ENCODE results near the gene HECTD2. TPM values are rescaled to one million over a fixed set of nuclear protein-coding genes. Genes with fewer than 3 reads are reported as not detected.
"Not testable (repeated sequence)": the region's sequence is repeated elsewhere in the genome, so short reads cannot be mapped to it uniquely, and the experiment has no call there.

Gene HECTD2
- polyA plus RNA-seq, 3 donors = 0.12 TPM; not detected in 2

DNA sequence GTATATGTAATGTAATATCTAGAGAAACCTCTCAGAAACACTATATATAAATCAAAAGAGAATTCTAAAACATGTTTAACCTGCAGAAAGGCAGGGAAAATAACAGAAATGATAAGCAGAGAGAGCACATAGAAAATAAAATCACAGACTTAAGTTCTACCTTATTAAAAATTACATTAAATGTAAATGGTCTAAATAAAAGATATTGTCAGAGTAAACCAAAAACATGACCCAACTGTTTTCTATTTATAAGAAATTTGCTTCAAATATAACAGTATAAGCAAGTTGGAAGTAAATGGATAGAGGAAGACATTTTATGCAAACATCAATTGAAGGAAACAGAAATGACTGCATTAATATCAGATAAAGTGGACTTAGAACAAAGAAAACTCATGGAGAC lies 43.4 kb downstream of the HECTD2 start:
- Histone ChIP-seq H3K79me2 (ENCODE audit: insufficient read depth, low read length) (no peaks in the 10 kb centered on the region), H2AFZ (ENCODE audit: insufficient read depth, low read depth, low read length, poor library complexity, severe bottlenecking) (no peak overlapping the region), H3K27me3 (ENCODE audit: control insufficient read depth in 2 of 2, insufficient read depth in 2 of 2, low read length in 2 of 2) (no peaks in the 10 kb centered on the region), H3K4me1 (ENCODE audit: control insufficient read depth in 1 of 2, insufficient read depth in 2 of 2, low read length in 2 of 2) (no peaks in the 10 kb centered on the region), H3K4me3 (replicated peaks in 1 of 3; ENCODE audit: low read depth in 2 of 3, low read length in 3 of 3) (no peak overlapping the region), H3K9ac (ENCODE audit: insufficient read depth, low read length, poor library complexity, severe bottlenecking) (no peak overlapping the region), H3K4me2 (replicated peaks; ENCODE audit: extremely low read depth, low read length, poor library complexity, severe bottlenecking) (no peak overlapping the region), H4K20me1 (ENCODE audit: insufficient read depth, low read length) (no peaks in the 10 kb centered on the region), H3K27ac (ENCODE audit: low read depth in 1 of 2, low read length in 2 of 2) (no peak overlapping the region), H3K36me3 (replicated peaks in 1 of 2; ENCODE audit: control insufficient read depth in 1 of 2, insufficient read depth in 2 of 2, low read length in 2 of 2) (no peaks in the 10 kb centered on the region), H3K9me3 (replicated peaks in 1 of 2; ENCODE audit: control insufficient read depth in 1 of 2, insufficient read depth in 1 of 2, low read length in 2 of 2) (peaks cover 0 to 6% of the 10 kb centered on the region in 2 donors)
- H3K27ac Mint-ChIP-seq = no peak overlapping the region
- H3K27me3 Mint-ChIP-seq (ENCODE audit: low read depth in 3 of 3) = peaks cover 0 to 2% (median 0%) of the 10 kb centered on the region in 3 donors
- TF ChIP-seq, protein P1, sequence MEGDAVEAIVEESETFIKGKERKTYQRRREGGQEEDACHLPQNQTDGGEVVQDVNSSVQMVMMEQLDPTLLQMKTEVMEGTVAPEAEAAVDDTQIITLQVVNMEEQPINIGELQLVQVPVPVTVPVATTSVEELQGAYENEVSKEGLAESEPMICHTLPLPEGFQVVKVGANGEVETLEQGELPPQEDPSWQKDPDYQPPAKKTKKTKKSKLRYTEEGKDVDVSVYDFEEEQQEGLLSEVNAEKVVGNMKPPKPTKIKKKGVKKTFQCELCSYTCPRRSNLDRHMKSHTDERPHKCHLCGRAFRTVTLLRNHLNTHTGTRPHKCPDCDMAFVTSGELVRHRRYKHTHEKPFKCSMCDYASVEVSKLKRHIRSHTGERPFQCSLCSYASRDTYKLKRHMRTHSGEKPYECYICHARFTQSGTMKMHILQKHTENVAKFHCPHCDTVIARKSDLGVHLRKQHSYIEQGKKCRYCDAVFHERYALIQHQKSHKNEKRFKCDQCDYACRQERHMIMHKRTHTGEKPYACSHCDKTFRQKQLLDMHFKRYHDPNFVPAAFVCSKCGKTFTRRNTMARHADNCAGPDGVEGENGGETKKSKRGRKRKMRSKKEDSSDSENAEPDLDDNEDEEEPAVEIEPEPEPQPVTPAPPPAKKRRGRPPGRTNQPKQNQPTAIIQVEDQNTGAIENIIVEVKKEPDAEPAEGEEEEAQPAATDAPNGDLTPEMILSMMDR (IDR thresholded peaks at IDR 0.05) = no peak
- intact Hi-C loops (cut with micrococcal nuclease) = no loop called here
- H3K9me3 Mint-ChIP-seq = peaks cover 2 to 40% (median 27%) of the 10 kb centered on the region in 7 donors
- no peaks in the 10 kb centered on the region for H3K4me1 Mint-ChIP-seq
- DNase-seq = no peak
- no peak overlapping the region for H3K4me3 Mint-ChIP-seq
- H3K36me3 Mint-ChIP-seq = no peaks in the 10 kb centered on the region

DNA sequence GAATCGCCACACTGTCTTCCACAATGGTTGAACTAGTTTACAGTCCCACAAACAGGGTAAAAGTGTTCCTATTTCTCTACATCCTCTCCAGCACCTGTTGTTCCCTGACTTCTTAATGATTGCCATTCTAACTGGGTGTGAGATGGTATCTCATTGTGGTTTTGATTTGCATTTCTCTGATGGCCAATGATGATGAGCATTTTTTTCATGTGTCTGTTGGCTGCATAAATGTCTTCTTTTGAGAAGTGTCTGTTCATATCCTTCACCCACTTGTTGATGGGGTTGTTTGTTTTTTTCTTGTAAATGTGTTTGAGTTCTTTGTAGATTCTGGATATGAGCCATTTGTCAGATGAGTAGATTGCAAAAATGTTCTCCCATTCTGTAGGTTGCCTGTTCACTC lies 45.0 kb downstream of the HECTD2 start:
- no CpG with 5 or more reads among the region's 1 CpG for WGBS (ENCODE audit: insufficient coverage)
- H3K36me3 Mint-ChIP-seq; H3K4me2 ChIP-seq (replicated peaks; ENCODE audit: extremely low read depth, low read length, poor library complexity, severe bottlenecking): not testable (repeated sequence)

More for the DNA sequence above, 45.0 kb downstream of the HECTD2 start:
- H3K27me3 Mint-ChIP-seq (ENCODE audit: low read depth in 3 of 3); H4K20me1 ChIP-seq (ENCODE audit: insufficient read depth, low read length); H3K79me2 ChIP-seq (ENCODE audit: insufficient read depth, low read length); H3K27ac ChIP-seq (ENCODE audit: low read depth in 1 of 2, low read length in 2 of 2); H3K9ac ChIP-seq (ENCODE audit: insufficient read depth, low read length, poor library complexity, severe bottlenecking); H3K36me3 ChIP-seq (replicated peaks in 1 of 2; ENCODE audit: control insufficient read depth in 1 of 2, insufficient read depth in 2 of 2, low read length in 2 of 2); DNase-seq; H2AFZ ChIP-seq (ENCODE audit: insufficient read depth, low read depth, low read length, poor library complexity, severe bottlenecking); H3K4me3 Mint-ChIP-seq; H3K27me3 ChIP-seq (ENCODE audit: control insufficient read depth in 2 of 2, insufficient read depth in 2 of 2, low read length in 2 of 2); H3K27ac Mint-ChIP-seq; H3K4me3 ChIP-seq (replicated peaks in 1 of 3; ENCODE audit: low read depth in 2 of 3, low read length in 3 of 3); H3K4me1 Mint-ChIP-seq; intact Hi-C loops (cut with micrococcal nuclease); H3K9me3 ChIP-seq (replicated peaks in 1 of 2; ENCODE audit: control insufficient read depth in 1 of 2, insufficient read depth in 1 of 2, low read length in 2 of 2); H3K4me1 ChIP-seq (ENCODE audit: control insufficient read depth in 1 of 2, insufficient read depth in 2 of 2, low read length in 2 of 2): not testable (repeated sequence)
- H3K9me3 Mint-ChIP-seq = peaks cover 2 to 28% (median 16%) of the 10 kb centered on the region in 7 donors
